SK-N-MC (cell line): Measurements from ENCODE around the gene SGMS1.
"Not testable (repeated sequence)": the region's sequence is repeated elsewhere in the genome, so short reads cannot be mapped to it uniquely, and the experiment has no call there.

Source experiments
- DNase-seq: peaks from one replicate; pipeline ENCODE4 v3.0.0-alpha.2; 2011; ENCODE audit warnings: low read depth, low spot score
- H3K27ac ChIP-seq: fragments of 200-600 bp; sonication (generic); 2 replicates; pipeline ENCODE4 v1.5.1; 2016; ENCODE audit warnings: mixed run types
- H3K36me3 ChIP-seq: fragments of 200-600 bp; sonication (generic); 2 replicates; pipeline ENCODE4 v1.6.1; 2017; ENCODE audit warnings: antibody characterized with exemption, low read length, mixed read lengths; ENCODE audit not compliant: insufficient read depth
- H3K4me3 ChIP-seq: fragments of 200-600 bp; sonication (generic); 2 replicates; pipeline ENCODE4 v1.5.1; 2016
- H3K9ac ChIP-seq: fragments of 200-600 bp; sonication (generic); 2 replicates; pipeline ENCODE4 v1.8.0; 2017; ENCODE audit warnings: mixed run types, mixed read lengths; ENCODE audit not compliant: insufficient read length
- H3K9me3 ChIP-seq: fragments of 200-600 bp; sonication (generic); 2 replicates; pipeline ENCODE4 v1.6.1; 2017; ENCODE audit warnings: low read depth, mild to moderate bottlenecking, antibody characterized with exemption, low read length, moderate library complexity, mixed read lengths
- EZH2 ChIP-seq: fragments of 200-600 bp; sonication (generic); IDR thresholded peaks from one replicate; pipeline ENCODE4 v1.6.1; 2017; ENCODE audit warnings: antibody characterized with exemption
- FOXP2 ChIP-seq: optimal IDR thresholded peaks from 2 replicates; pipeline ENCODE3; 2011; ENCODE audit warnings: mild to moderate bottlenecking, moderate library complexity; ENCODE audit not compliant: insufficient read depth; ENCODE audit errors: extremely low read length, control extremely low read depth
- POLR2AphosphoS5 ChIP-seq: IDR thresholded peaks from 2 replicates; pipeline ENCODE4 v1.6.1; 2012; ENCODE audit warnings: mild to moderate bottlenecking, low read depth, low read length, borderline replicate concordance

The SGMS1 gene

DNA sequence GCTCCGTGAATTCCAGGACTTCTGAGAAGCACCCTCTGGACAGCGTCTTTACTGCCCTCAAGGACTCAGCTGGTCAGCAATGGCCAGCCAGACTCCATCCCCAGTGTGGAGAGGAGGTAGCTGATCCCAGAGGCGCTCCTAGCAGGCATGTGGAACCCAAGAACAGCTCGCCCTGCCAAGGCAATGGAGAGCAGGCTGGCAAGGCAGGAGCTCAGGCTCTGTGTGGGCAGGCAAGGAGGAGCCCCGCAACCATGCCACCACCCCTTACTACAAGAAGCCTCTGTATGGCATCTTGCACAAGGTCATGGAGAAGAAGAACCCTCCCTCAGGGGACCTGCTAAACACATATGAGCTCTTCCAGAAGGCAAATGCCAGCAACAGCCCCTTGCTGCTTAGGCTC lies 34.4 kb upstream of the SGMS1 start:
- DNase-seq: no peak
- Histone ChIP-seq H3K9me3 (no peaks in the 10 kb centered on the region), H3K36me3 (no peaks in the 10 kb centered on the region), H3K27ac (no peak overlapping the region), H3K4me3 (no peak overlapping the region), H3K9ac (no peak overlapping the region)
- no peak for TF ChIP-seq EZH2

DNA sequence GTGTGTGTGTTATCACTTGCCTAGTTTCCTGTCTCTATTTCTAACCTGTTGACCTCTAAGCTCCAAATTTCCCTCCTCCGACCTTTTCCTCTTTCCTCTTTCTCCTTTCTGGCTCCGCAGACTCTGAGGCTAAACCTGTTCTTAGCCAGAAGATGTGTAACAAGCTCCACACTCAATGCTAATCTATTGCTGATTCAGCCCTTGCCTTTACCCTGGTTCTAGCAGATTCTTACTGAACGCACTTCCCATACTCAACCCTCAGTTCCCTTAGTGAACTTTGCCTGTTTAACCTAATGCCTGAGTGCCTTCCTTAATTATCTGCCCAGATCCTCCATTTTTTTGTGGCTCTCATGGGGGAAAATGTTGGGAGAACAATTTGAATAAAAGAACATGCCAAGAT lies 30.0 kb upstream of the SGMS1 start:
- no peak overlapping the region for H3K4me3 ChIP-seq
- DNase-seq: no peak

DNA sequence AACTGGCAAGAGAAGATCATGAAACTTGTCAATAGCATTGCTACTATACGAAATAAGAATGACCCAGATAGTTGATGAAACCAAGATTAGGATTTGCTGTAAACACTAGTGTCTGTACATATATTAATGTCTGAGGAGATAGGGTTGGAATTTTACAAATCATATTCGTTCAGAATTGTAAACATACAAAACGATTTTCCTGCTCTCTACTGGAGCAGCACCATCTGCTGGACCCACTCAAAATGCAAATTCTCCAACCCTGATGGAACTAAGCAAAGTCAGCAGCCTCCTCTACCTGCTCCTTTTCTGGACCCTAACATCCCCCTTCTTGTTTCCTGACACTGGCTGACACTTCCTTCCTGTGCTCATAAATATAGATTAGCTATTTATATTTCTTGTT lies 29.4 kb upstream of the SGMS1 start:
- Histone ChIP-seq H3K27ac (no peak overlapping the region), H3K9me3 (no peaks in the 10 kb centered on the region), H3K4me3 (no peak overlapping the region), H3K9ac (no peak overlapping the region), H3K36me3 (no peaks in the 10 kb centered on the region)
- TF ChIP-seq POLR2AphosphoS5 (no peak), FOXP2 (no peak), EZH2 (no peak)
- DNase-seq: no peak

More for the DNA sequence above, 30.0 kb upstream of the SGMS1 start:
- Histone ChIP-seq H3K27ac (no peak overlapping the region), H3K9ac (no peak overlapping the region), H3K36me3 (no peaks in the 10 kb centered on the region), H3K9me3 (no peaks in the 10 kb centered on the region)
- TF ChIP-seq POLR2AphosphoS5: no peak
- TF ChIP-seq FOXP2: no peak
- TF ChIP-seq EZH2: no peak

DNA sequence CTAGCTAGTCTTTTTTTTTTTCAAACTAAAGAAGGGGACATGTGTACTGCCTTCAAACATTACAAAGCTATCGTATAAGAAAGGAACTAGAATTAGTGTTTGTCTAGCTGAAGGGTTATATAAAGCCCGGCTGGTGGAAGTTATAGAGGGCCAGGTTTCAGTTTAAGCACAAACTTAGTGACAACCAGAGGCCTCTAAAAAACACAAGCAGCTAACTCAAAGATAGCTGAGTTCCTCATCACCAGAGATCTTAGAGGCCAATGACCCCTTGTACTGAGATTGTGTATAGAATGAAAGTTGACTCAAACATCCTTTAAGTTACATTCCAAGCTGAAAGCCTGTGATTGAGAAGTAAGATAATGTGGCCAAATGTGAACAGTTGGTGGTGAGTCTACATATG lies 28.1 kb upstream of the SGMS1 start:
- no peak for TF ChIP-seq FOXP2
- no peak for TF ChIP-seq EZH2
- TF ChIP-seq POLR2AphosphoS5: no peak
- Histone ChIP-seq H3K9me3 (no peaks in the 10 kb centered on the region), H3K36me3 (no peaks in the 10 kb centered on the region), H3K27ac (no peak overlapping the region), H3K9ac (no peak overlapping the region), H3K4me3 (no peak overlapping the region)
- no peak for DNase-seq

DNA sequence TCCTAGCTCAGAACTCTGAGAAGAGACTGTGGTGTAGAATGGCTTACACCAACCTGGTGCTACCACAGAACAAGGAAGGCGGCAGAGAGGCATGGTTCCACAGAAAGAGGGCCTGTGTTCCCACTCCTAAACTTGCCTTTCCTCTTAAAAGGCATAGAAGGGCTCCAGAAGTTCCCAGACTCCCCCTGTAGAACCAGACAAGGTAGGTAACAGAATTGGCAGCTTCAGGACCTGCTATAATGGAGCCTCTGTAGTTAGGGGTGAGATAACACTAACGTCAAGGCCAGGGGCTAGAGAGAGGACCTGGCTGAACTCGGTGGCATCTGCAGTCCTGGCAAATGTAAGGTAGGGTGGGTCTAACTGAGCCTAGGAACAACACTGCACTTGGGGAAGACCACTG lies 26.7 kb upstream of the SGMS1 start:
- no peaks in the 10 kb centered on the region for H3K9me3 ChIP-seq
- H3K4me3 ChIP-seq: no peak overlapping the region
- no peak overlapping the region for H3K27ac ChIP-seq
- H3K9ac ChIP-seq: no peak overlapping the region
- TF ChIP-seq FOXP2: no peak
- no peak for TF ChIP-seq POLR2AphosphoS5
- TF ChIP-seq EZH2: no peak
- H3K36me3 ChIP-seq: no peaks in the 10 kb centered on the region
- no peak for DNase-seq

DNA sequence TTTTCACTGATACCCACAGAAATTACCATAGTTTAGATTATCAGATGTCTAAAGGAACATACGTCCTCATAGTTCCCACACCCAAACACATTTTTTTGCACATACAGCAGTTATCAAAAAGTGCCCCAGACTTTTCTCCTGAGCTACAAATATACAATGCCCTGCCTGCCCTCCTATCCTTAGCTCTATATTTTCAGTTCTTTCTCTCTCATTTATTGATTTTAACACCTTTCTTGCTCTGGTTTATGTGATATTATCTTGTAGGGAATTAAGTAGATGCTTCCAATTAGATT lies 25.1 kb upstream of the SGMS1 start:
- H3K9me3 ChIP-seq: no peaks in the 10 kb centered on the region
- TF ChIP-seq FOXP2 (no peak), POLR2AphosphoS5 (no peak), EZH2 (no peak)

DNA sequence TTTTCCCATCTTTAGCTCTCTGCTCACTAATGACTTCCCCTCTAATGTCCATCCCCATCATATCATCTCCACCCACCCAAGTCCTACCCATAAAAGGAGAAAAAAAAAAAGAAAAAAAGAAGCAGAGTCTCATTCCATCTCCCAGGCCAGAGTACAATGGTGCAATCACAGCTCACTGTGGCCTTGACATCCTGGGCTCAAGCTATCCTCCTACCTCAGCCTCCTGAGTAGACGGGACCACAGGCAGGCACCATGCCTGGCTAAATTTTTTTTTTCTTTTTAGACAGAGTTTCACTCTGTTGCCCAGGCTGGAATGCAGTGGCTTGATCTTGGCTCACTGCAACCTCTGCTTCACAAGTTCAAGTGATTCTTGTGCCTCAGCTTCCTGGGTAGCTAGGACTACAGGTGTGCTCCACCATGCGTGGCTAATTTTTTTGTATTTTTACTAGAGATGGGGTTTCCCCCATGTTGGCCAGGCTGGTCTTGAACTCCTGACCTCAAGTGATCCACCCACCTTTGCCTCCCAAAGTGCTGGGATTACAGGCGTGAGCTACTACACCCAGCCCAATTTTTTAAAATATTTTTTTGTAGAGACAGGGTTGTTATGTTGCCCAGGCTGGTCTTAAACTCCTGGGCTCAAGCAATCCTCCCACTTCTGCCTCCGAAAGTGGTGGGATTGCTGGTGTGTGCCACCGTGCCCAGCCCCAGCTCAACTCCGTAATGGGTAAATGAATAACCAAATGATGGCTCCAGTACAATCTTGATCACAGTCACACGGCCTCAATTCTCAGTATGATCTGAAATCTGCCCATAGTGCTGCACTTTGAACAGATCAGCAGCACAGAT lies 24.6 kb upstream of the SGMS1 start:
- Histone ChIP-seq H3K27ac (no peak overlapping the region), H3K9me3 (no peaks in the 10 kb centered on the region), H3K4me3 (no peak overlapping the region), H3K36me3 (no peaks in the 10 kb centered on the region), H3K9ac (no peak overlapping the region)
- no peak for TF ChIP-seq EZH2
- TF ChIP-seq POLR2AphosphoS5: no peak
- TF ChIP-seq FOXP2: no peak
- no peak for DNase-seq

More for the DNA sequence above, 25.1 kb upstream of the SGMS1 start:
- Histone ChIP-seq H3K4me3 (no peak overlapping the region), H3K27ac (no peak overlapping the region), H3K36me3 (no peaks in the 10 kb centered on the region), H3K9ac (no peak overlapping the region)
- no peak for DNase-seq

DNA sequence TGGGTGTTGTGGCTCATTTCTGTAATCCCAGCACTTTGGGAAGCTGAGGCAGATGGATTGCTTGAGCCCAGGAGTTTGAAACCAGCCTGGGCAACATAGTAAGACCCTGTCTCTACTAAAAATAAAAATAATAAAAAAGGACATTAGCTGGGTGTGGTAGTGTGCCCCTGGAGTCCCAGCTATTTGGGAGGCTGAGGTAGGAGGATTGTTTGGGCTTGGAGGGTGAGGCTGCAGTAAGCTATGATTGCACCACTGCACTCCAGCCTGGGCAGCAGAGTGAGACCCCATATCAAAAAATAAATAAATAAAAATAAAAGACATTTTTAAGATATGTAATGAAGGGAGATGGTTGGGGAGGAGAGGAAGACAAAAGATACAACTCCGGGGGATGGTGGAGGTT lies 23.6 kb upstream of the SGMS1 start:
- H3K4me3 ChIP-seq, H3K27ac ChIP-seq, H3K9me3 ChIP-seq, H3K9ac ChIP-seq, DNase-seq, H3K36me3 ChIP-seq: not testable (repeated sequence)

DNA sequence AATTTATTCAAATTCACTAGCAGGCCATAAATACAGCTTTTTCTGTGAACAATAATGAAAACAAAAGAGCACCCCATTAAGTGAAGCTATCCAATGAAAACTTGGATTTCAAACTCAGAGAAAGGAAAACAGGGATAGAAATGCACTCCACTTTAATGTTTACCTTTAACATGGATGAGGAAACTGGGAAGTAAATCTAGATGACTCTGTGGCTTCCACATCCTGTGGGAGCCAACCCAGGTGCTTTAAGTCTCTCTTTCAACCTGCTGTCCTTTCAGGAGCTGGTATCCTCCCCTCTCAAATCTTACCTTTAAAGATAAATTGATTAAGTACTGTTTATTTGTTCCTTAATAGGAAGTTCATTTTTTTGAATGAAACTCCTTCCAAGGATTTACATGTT lies 21.5 kb upstream of the SGMS1 start:
- Histone ChIP-seq H3K9me3 (no peaks in the 10 kb centered on the region), H3K9ac (no peak overlapping the region), H3K4me3 (no peak overlapping the region), H3K27ac (no peak overlapping the region), H3K36me3 (no peaks in the 10 kb centered on the region)
- no peak for DNase-seq
- no peak for TF ChIP-seq POLR2AphosphoS5
- no peak for TF ChIP-seq EZH2
- TF ChIP-seq FOXP2: no peak
